OCI-LY3 (cell line): ENCODE results near the gene ELMO1.

Experiments
- EZH2phosphoT487 ChIP-seq: fragments of 200-600 bp; shearing (Covaris generic); IDR thresholded peaks from 2 replicates; pipeline ENCODE4 v1.6.1; 2018; ENCODE audit warnings: antibody characterized with exemption, mixed run types, low read depth
- TF ChIP-seq, protein P1 (sequence below): fragments of 200-600, 300-600 bp; sonication (generic); IDR thresholded peaks from 2 replicates; pipeline ENCODE4 v1.5.1; 2014; ENCODE audit warnings: antibody characterized with exemption, low read length, low read depth

DNA sequence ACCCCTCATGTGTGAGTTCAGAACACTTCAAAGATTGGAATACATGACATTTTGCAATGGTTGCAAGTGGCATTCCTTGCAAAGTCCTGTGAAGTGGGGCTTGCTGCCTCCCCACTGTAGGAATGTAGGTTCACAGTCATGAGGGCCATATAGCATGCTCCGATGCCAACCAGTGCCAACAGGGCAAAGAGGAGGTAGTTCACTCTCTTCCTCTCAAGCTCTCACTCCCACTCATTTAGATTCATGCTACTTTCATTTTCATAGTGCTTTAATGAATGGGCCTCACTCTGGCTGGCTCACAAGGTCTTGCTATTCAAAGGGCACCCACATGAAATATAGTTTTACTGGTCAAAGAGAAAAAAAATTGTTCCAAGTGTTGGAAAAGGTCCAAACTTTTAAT, 554.5 kb downstream of the ELMO1 start:
- TF ChIP-seq, protein P1, sequence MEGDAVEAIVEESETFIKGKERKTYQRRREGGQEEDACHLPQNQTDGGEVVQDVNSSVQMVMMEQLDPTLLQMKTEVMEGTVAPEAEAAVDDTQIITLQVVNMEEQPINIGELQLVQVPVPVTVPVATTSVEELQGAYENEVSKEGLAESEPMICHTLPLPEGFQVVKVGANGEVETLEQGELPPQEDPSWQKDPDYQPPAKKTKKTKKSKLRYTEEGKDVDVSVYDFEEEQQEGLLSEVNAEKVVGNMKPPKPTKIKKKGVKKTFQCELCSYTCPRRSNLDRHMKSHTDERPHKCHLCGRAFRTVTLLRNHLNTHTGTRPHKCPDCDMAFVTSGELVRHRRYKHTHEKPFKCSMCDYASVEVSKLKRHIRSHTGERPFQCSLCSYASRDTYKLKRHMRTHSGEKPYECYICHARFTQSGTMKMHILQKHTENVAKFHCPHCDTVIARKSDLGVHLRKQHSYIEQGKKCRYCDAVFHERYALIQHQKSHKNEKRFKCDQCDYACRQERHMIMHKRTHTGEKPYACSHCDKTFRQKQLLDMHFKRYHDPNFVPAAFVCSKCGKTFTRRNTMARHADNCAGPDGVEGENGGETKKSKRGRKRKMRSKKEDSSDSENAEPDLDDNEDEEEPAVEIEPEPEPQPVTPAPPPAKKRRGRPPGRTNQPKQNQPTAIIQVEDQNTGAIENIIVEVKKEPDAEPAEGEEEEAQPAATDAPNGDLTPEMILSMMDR: no peak
- no peak for TF ChIP-seq EZH2phosphoT487
